Measurements from ENCODE around the gene COQ4. TPM values are rescaled to one million over a fixed set of nuclear protein-coding genes. Genes with fewer than 3 reads are reported as not detected.

The COQ4 gene
- total RNA-seq, 3 donors from 2014 or later (not counting 1 experiment from before 2014, with no cell fraction given), result 28.2 to 34.5 (median 30.4) TPM

DNA sequence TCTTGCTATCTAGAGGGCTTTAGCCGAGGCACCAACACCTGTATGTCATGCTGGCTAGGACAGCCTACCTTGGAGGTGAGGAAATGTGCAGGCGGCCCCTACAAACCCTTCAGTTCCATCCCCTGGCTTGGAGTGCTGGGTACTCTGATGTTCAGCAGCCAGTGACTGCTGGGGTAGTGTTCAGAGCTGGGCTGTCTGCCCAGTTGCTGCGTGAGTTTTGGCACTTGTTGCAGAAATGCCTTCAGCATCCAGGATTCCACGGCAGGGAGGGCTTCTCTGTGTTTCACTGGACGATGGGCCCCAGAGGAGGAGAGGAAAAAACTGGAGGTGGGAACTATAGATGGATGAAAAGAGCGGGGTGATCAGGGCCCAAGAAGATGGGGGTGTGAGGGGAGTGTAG lies 36.2 kb upstream of the COQ4 start:
- ATAC-seq (no peak), DNase-seq (no peak)
- H3K9me3 ChIP-seq (ENCODE audit: control insufficient read depth, insufficient read depth, low read length), result no peaks in the 10 kb centered on the region
- H3K27ac ChIP-seq (ENCODE audit: low read length), result no peak overlapping the region
- Mint-ChIP-seq H3K27me3 (ENCODE audit: low read depth in 2 of 2) (no peaks in the 10 kb centered on the region), H3K4me1 (no peaks in the 10 kb centered on the region), H3K36me3 (no peaks in the 10 kb centered on the region), H3K27ac (no peak overlapping the region), H3K9me3 (no peaks in the 10 kb centered on the region), H3K4me3 (no peak overlapping the region)
- no peaks in the 10 kb centered on the region for H3K27me3 ChIP-seq (ENCODE audit: control insufficient read depth, insufficient read depth, low read length)
- TF ChIP-seq, protein P1, sequence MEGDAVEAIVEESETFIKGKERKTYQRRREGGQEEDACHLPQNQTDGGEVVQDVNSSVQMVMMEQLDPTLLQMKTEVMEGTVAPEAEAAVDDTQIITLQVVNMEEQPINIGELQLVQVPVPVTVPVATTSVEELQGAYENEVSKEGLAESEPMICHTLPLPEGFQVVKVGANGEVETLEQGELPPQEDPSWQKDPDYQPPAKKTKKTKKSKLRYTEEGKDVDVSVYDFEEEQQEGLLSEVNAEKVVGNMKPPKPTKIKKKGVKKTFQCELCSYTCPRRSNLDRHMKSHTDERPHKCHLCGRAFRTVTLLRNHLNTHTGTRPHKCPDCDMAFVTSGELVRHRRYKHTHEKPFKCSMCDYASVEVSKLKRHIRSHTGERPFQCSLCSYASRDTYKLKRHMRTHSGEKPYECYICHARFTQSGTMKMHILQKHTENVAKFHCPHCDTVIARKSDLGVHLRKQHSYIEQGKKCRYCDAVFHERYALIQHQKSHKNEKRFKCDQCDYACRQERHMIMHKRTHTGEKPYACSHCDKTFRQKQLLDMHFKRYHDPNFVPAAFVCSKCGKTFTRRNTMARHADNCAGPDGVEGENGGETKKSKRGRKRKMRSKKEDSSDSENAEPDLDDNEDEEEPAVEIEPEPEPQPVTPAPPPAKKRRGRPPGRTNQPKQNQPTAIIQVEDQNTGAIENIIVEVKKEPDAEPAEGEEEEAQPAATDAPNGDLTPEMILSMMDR (IDR thresholded peaks at IDR 0.05), result no peak
- whole genome bisulfite sequencing (ENCODE audit: insufficient coverage), result 100% methylated on average over 6 of the region's 6 CpGs
- H3K36me3 ChIP-seq (ENCODE audit: control insufficient read depth, insufficient read depth, low read length), result peaks cover 2% of the 10 kb centered on the region
- intact Hi-C loops (cut with micrococcal nuclease), result no loop called here
- H3K4me1 ChIP-seq (ENCODE audit: control insufficient read depth, insufficient read depth, low read length), result no peaks in the 10 kb centered on the region
- H3K4me3 ChIP-seq (ENCODE audit: low read length), result no peak overlapping the region

DNA sequence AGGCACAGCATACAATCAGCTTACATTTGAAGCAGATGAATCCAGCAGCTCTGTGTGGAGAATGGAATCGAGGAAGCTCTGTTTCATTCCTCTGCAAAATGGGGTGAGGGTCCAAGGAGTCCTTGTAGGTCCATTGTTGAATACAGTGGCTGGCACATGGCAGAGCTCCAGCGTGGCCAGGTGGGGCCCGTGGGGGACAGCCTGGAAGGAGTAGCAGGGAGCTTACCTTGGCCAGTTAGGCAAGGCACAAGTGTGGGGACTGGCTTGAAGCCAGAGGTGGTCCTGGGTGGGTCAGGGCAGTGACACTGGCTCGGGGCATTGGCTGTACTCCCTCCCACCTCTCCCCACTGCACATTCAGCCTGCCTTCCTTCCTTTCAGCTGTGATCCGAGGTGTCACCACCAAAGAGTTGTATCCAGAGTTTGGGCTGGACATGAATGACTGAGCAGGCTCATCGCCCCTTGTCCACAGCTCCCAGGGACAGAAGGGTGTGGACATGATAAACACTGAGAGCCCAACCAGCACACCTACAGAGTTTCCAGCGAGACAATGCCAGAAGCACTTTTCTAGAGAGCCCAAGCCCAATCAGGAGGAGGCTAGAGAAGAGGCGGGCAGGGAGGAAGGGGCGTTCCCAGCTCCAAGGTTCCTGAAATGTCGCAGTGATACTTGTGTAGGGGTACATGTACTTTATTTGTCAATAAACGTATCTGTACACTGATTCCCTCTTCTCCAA lies 34.2 kb upstream of the COQ4 start:
- no peak overlapping the region for H3K4me3 Mint-ChIP-seq
- Histone ChIP-seq H3K27ac (ENCODE audit: low read length) (no peak overlapping the region), H3K4me1 (ENCODE audit: control insufficient read depth, insufficient read depth, low read length) (no peaks in the 10 kb centered on the region), H3K27me3 (ENCODE audit: control insufficient read depth, insufficient read depth, low read length) (no peaks in the 10 kb centered on the region), H3K4me3 (ENCODE audit: low read length) (no peak overlapping the region), H3K36me3 (ENCODE audit: control insufficient read depth, insufficient read depth, low read length) (peaks cover 2% of the 10 kb centered on the region), H3K9me3 (ENCODE audit: control insufficient read depth, insufficient read depth, low read length) (no peaks in the 10 kb centered on the region)
- WGBS (ENCODE audit: insufficient coverage), result 89% methylated on average over 11 of the region's 11 CpGs
- peak overlapping the region in 1 of 2 donors; percentile 6 for H3K27ac Mint-ChIP-seq
- DNase-seq (no peak), ATAC-seq (peak in 1 of 3 donors; percentile 27)
- H3K9me3 Mint-ChIP-seq, result no peaks in the 10 kb centered on the region
- H3K36me3 Mint-ChIP-seq, result no peaks in the 10 kb centered on the region
- H3K4me1 Mint-ChIP-seq, result no peaks in the 10 kb centered on the region
- intact Hi-C loops (cut with micrococcal nuclease), result no loop called here
- no peaks in the 10 kb centered on the region for H3K27me3 Mint-ChIP-seq (ENCODE audit: low read depth in 2 of 2)
- TF ChIP-seq, protein P1 (IDR thresholded peaks at IDR 0.05), result no peak

DNA sequence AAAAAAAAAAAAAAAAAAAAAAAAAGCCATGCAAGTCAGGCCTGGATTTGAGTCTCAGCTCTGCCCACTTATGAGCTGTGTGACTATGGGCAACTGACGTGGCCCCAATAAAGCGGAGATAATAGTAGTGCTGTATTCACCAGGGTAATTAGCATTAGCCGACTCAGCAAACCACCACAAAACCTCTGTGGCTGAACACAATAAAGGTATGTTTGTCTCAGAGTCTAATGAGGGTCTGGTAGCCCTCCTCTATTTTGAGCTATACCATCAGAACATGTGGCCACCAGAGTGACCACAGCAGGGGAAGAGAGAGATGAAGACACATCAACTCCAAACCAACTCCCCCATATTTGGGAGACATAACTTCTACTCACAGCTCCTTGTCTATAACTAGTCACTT lies 30.6 kb upstream of the COQ4 start:
- no peaks in the 10 kb centered on the region for H3K4me1 Mint-ChIP-seq
- peaks cover 16% of the 10 kb centered on the region for H3K4me1 ChIP-seq (ENCODE audit: control insufficient read depth, insufficient read depth, low read length)
- 92% methylated on average over 2 of the region's 3 CpGs for WGBS (ENCODE audit: insufficient coverage)
- no peaks in the 10 kb centered on the region for H3K27me3 ChIP-seq (ENCODE audit: control insufficient read depth, insufficient read depth, low read length)
- H3K27ac Mint-ChIP-seq, result no peak overlapping the region
- no peak overlapping the region for H3K4me3 ChIP-seq (ENCODE audit: low read length)
- no peaks in the 10 kb centered on the region for H3K9me3 Mint-ChIP-seq
- peaks cover 2% of the 10 kb centered on the region for H3K36me3 ChIP-seq (ENCODE audit: control insufficient read depth, insufficient read depth, low read length)
- H3K36me3 Mint-ChIP-seq, result no peaks in the 10 kb centered on the region
- TF ChIP-seq, protein P1 (IDR thresholded peaks at IDR 0.05), result no peak
- H3K27ac ChIP-seq (ENCODE audit: low read length), result no peak overlapping the region
- intact Hi-C loops (cut with micrococcal nuclease), result no loop called here
- no peaks in the 10 kb centered on the region for H3K9me3 ChIP-seq (ENCODE audit: control insufficient read depth, insufficient read depth, low read length)
- H3K27me3 Mint-ChIP-seq (ENCODE audit: low read depth in 2 of 2), result no peaks in the 10 kb centered on the region
- no peak overlapping the region for H3K4me3 Mint-ChIP-seq
- ATAC-seq (no peak), DNase-seq (no peak)

DNA sequence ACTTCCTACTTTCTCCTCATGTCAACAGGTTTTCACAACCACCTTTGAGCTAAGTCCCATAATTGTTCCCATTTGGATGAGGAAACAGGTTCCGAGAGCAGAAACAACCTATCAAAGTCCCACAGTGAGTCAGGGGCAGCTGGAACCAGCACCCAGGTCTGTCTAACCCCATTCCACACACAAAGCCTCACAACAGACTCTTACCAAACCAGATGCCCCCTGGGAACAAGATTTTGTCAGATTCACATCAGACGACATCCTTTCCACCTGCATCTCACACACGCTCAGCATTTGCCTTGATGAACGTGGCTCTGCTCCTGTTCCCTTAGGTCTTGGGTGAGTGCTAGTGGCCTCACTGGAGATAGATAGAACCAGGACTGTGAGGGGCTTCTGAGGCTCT lies 29.5 kb upstream of the COQ4 start:
- Histone ChIP-seq H3K27ac (ENCODE audit: low read length) (no peak overlapping the region), H3K36me3 (ENCODE audit: control insufficient read depth, insufficient read depth, low read length) (peaks cover 2% of the 10 kb centered on the region), H3K27me3 (ENCODE audit: control insufficient read depth, insufficient read depth, low read length) (no peaks in the 10 kb centered on the region), H3K4me3 (ENCODE audit: low read length) (no peak overlapping the region), H3K4me1 (ENCODE audit: control insufficient read depth, insufficient read depth, low read length) (peaks cover 16% of the 10 kb centered on the region), H3K9me3 (ENCODE audit: control insufficient read depth, insufficient read depth, low read length) (no peaks in the 10 kb centered on the region)
- Mint-ChIP-seq H3K9me3 (no peaks in the 10 kb centered on the region), H3K4me3 (no peak overlapping the region), H3K27ac (no peak overlapping the region), H3K4me1 (no peaks in the 10 kb centered on the region), H3K27me3 (ENCODE audit: low read depth in 2 of 2) (no peaks in the 10 kb centered on the region), H3K36me3 (no peaks in the 10 kb centered on the region)
- ATAC-seq (no peak), DNase-seq (no peak)
- intact Hi-C loops (cut with micrococcal nuclease), result no loop called here
- TF ChIP-seq, protein P1 (IDR thresholded peaks at IDR 0.05), result no peak
- WGBS (ENCODE audit: insufficient coverage), result 75% methylated on average over 4 of the region's 4 CpGs

Data from natural killer cell (primary cell).